Measurements from ENCODE around the gene RAD51B. TPM values are rescaled to one million over a fixed set of nuclear protein-coding genes. Genes with fewer than 3 reads are reported as not detected.

RAD51B gene
- total RNA-seq, 1 experiment from 2014 or later = 20.0 TPM

DNA sequence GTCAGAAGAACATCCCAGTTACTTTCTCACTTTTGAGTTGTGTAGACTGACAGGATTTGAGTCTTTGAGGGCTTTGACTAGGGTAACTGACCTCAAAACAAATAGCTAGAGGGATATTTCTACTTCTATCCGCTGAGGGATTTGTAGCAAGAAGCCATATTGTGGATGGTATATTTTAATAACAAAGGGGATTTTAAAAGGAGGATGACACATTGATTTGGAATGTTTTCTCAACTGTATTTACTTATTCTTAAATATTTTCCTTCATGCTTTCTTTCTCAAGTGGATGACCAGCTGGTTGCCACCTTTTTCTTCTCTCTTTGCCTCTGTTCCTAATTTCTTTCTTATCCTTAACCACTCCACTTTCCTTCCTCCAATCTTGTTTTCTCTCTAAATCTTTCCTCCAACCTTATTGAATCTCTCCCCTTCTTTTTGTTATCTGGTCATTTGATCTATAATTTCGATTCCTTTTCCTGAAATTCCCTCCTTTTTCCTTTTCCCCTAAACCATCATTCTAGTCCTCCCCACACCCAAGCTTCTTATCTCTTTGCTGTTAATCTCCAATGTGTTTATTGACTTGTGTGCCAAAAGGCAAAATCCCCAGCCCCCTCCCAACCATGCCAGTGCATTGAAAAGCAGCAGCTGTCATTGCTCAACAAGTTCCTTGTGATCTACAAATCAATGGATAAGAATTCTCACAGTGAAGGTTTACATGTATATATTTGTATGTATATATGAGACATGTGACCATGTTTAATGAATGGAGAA is 411.6 kb downstream of the RAD51B start:
- Histone ChIP-seq H4K20me1 (ENCODE audit: insufficient read depth) (no peaks in the 10 kb centered on the region), H3K79me2 (ENCODE audit: insufficient read depth, low read length) (no peaks in the 10 kb centered on the region), H3K27me3 (ENCODE audit: insufficient read depth, low read length) (no peaks in the 10 kb centered on the region), H2AFZ (ENCODE audit: low read depth, low read length, poor library complexity, severe bottlenecking) (no peak overlapping the region), H3K4me3 (replicated peaks in 1 of 2; ENCODE audit: low read depth in 1 of 2, low read length in 2 of 2) (no peak overlapping the region), H3K9ac (ENCODE audit: low read length) (no peak overlapping the region), H3K4me1 (ENCODE audit: control insufficient read depth in 1 of 2, insufficient read depth in 2 of 2, low read length in 2 of 2) (peaks cover 30 to 48% of the 10 kb centered on the region in 2 experiments), H3K4me2 (ENCODE audit: low read length) (peak overlapping the region; percentile 8; the same call in 1 of the 2 replicates), H3K27ac (ENCODE audit: low read depth, low read length) (peak overlapping the region; percentile 97), H3K9me2 (ENCODE audit: insufficient read depth) (no peaks in the 10 kb centered on the region), H3K9me3 (ENCODE audit: control insufficient read depth in 1 of 2, insufficient read depth in 1 of 2, low read depth in 1 of 2, low read length in 2 of 2) (no peaks in the 10 kb centered on the region), H3K36me3 (ENCODE audit: control insufficient read depth in 1 of 2, insufficient read depth in 2 of 2, low read length in 2 of 2) (no peaks in the 10 kb centered on the region)
- TF ChIP-seq JUND (IDR thresholded peaks at IDR 0.05) = no peak
- DNase-seq (ENCODE audit: low read depth, low spot score) = no peak
- BruUV-seq (replicated peaks) = no TSS peak
- ChIA-PET POLR2A (interaction anchor here (0.8 kb wide), 1 partner anchor 554 kb away, joined by 3 read pairs; no protein-coding TSS in a partner anchor), CTCF (interaction anchor here (0.9 to 1.4 kb wide), 2 partner anchors 594 to 613 kb away, joined by 3 to 5 read pairs; no protein-coding TSS in a partner anchor), RAD21 (ENCODE audit: low non-redundant PET in 1 of 2, low total read pairs in 2 of 2, uncharacterized antibody in 2 of 2, unreplicated experiment in 2 of 2) (no interaction called here)
- intact Hi-C loops (cut with micrococcal nuclease) = no loop called here
- ATAC-seq = no peak

DNA sequence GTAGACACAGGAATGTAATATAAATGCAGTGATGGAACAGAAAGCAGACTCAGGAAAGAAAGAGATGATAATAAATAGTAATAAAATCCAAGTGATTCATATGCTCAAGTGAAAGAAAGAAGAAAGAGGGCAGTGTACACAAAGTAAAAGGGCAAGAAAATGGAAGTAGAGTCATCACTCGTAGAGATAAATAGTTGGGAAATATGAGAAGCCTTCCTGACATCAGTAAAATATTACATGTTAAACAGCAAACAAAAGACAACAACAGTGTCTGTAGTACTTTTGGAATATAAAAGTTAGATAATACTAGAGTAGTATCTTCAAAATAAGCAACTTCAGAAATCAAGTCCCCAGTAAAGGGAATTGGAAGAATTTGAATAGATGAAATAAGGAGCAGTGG is 412.3 kb downstream of the RAD51B start:
- no peaks in the 10 kb centered on the region for H3K27me3 ChIP-seq (ENCODE audit: insufficient read depth, low read length)
- no peak overlapping the region for H3K9ac ChIP-seq (ENCODE audit: low read length)
- H3K4me3 ChIP-seq (replicated peaks in 1 of 2; ENCODE audit: low read depth in 1 of 2, low read length in 2 of 2) = no peak overlapping the region
- H2AFZ ChIP-seq (ENCODE audit: low read depth, low read length, poor library complexity, severe bottlenecking) = peak overlapping the region; percentile 32
- ATAC-seq (no peak), DNase-seq (ENCODE audit: low read depth, low spot score) (no peak)
- peak overlapping the region; percentile 58 for H3K4me2 ChIP-seq (ENCODE audit: low read length)
- ChIA-PET RAD21 (ENCODE audit: low non-redundant PET in 1 of 2, low total read pairs in 2 of 2, uncharacterized antibody in 2 of 2, unreplicated experiment in 2 of 2) (no interaction called here), CTCF (interaction anchor here (1.1 to 1.4 kb wide), 2 partner anchors 612 kb away, joined by 3 to 5 read pairs; no protein-coding TSS in a partner anchor), POLR2A (no interaction called here)
- no TSS peak for BruUV-seq (replicated peaks)
- TF ChIP-seq POLR2A (IDR thresholded peaks at IDR 0.05; ENCODE audit: borderline replicate concordance, extremely low read depth, insufficient read depth, insufficient read length) = no peak
- peak; percentile 10; the same call in 1 of the 2 replicates for TF ChIP-seq RAD21 (IDR thresholded peaks at IDR 0.05; ENCODE audit: low read depth)
- intact Hi-C loops (cut with micrococcal nuclease) = no loop called here
- H3K27ac ChIP-seq (ENCODE audit: low read depth, low read length) = peak overlapping the region; percentile 97
- no peaks in the 10 kb centered on the region for H3K9me2 ChIP-seq (ENCODE audit: insufficient read depth)
- H4K20me1 ChIP-seq (ENCODE audit: insufficient read depth) = no peaks in the 10 kb centered on the region
- H3K9me3 ChIP-seq (ENCODE audit: control insufficient read depth in 1 of 2, insufficient read depth in 1 of 2, low read depth in 1 of 2, low read length in 2 of 2) = no peaks in the 10 kb centered on the region
- H3K4me1 ChIP-seq (ENCODE audit: control insufficient read depth in 1 of 2, insufficient read depth in 2 of 2, low read length in 2 of 2) = peaks cover 30 to 54% of the 10 kb centered on the region in 2 experiments
- no peaks in the 10 kb centered on the region for H3K36me3 ChIP-seq (ENCODE audit: control insufficient read depth in 1 of 2, insufficient read depth in 2 of 2, low read length in 2 of 2)
- no peaks in the 10 kb centered on the region for H3K79me2 ChIP-seq (ENCODE audit: insufficient read depth, low read length)

Measured in HCT116 (cell line).